H4 (cell line): ENCODE measurements around the gene ELOB. TPM values are rescaled to one million over a fixed set of nuclear protein-coding genes. Genes with fewer than 3 reads are reported as not detected.

Experiments
- total RNA-seq: library from RNA; depleted of rRNA; stranded (reverse); fragments of >200 nt; shearing (Covaris generic); gene quantifications from 2 replicates; pipeline ENCODE4 v1.2.3, GENCODE V29; 2014; rRNA removed

Gene ELOB
- total RNA-seq, 1 experiment from 2014 or later: 495 TPM

Other genes with a start within 250 kb of the ELOB start
- 0.08 TPM in 1 of 2 replicates, not detected in the other for gene CEMP1, start 245.9 kb downstream of the ELOB start, total RNA-seq
- gene PDPK1, start 239.3 kb downstream of the ELOB start, total RNA-seq: 8.2 and 9.4 TPM in 2 replicates
- gene KCTD5, start 94.8 kb downstream of the ELOB start, total RNA-seq: 25.3 and 49.7 TPM in 2 replicates
- gene PRSS27, start 57.1 kb downstream of the ELOB start, total RNA-seq: 0.02 and 0.46 TPM in 2 replicates
- 16.1 and 19.2 TPM in 2 replicates for gene SRRM2, start 24.6 kb downstream of the ELOB start, total RNA-seq
- 0.10 TPM in 1 of 2 replicates, not detected in the other for gene PRSS33, start 10.3 kb upstream of the ELOB start, total RNA-seq
- not detected in 2 replicates for gene PRSS41, start 21.2 kb upstream of the ELOB start, total RNA-seq
- not detected in 2 replicates for gene PRSS21, start 40.0 kb upstream of the ELOB start, total RNA-seq
- gene ZG16B, start 53.0 kb upstream of the ELOB start, total RNA-seq: 0.14 TPM in 1 of 2 replicates, not detected in the other
- gene PRSS22, start 80.9 kb upstream of the ELOB start, total RNA-seq: not detected in 2 replicates
- 57.3 and 77.7 TPM in 2 replicates for gene FLYWCH2, start 105.9 kb upstream of the ELOB start, total RNA-seq
- gene FLYWCH1, start 134.7 kb upstream of the ELOB start, total RNA-seq: 9.1 and 13.1 TPM in 2 replicates
- 6.0 and 11.0 TPM in 2 replicates for gene KREMEN2, start 187.0 kb upstream of the ELOB start, total RNA-seq
- 14.4 and 17.9 TPM in 2 replicates for gene PAQR4, start 192.1 kb upstream of the ELOB start, total RNA-seq
- 19.9 and 26.0 TPM in 2 replicates for gene PKMYT1, start 203.2 kb upstream of the ELOB start, total RNA-seq
- gene CLDN9, start 235.6 kb upstream of the ELOB start, total RNA-seq: not detected in 2 replicates
- 2.0 TPM in 1 of 2 replicates, not detected in the other for gene CLDN6, start 240.9 kb upstream of the ELOB start, total RNA-seq
- gene TNFRSF12A, start 243.1 kb upstream of the ELOB start, total RNA-seq: 312 and 417 TPM in 2 replicates
- gene HCFC1R1, start 246.7 kb upstream of the ELOB start, total RNA-seq: 64.6 and 93.1 TPM in 2 replicates
- gene THOC6, start 246.8 kb upstream of the ELOB start, total RNA-seq: 43.5 and 48.2 TPM in 2 replicates